HepG2 (cell line): ENCODE results near the gene PCAT7. TPM values are rescaled to one million over a fixed set of nuclear protein-coding genes. Genes with fewer than 3 reads are reported as not detected.

Experiments
- AHR ChIP-seq: IDR thresholded peaks from 2 replicates; pipeline ENCODE4 v1.6.1; 2018; ENCODE audit warnings: missing genetic modification reagents, missing compliant biosample characterization
- ARNTL ChIP-seq: sonication (generic); formaldehyde crosslinking; IDR thresholded peaks from 2 replicates; pipeline ENCODE4 v1.4.0; 2020; ENCODE audit warnings: mild to moderate bottlenecking, missing genetic modification reagents
- ATF7 ChIP-seq, 2 experiments: fragments of 450-650 bp in 1 of 2; sonication (generic) in 1 of 2; formaldehyde crosslinking in 1 of 2; IDR thresholded peaks; 2 replicates each; pipeline versions ENCODE4 v1.4.0 to v1.6.1; 2016 to 2020; ENCODE audit warnings: antibody characterized with exemption in 1 of 2, mild to moderate bottlenecking in 1 of 2, missing genetic modification reagents in 1 of 2
- CAMTA2 ChIP-seq: sonication (generic); formaldehyde crosslinking; IDR thresholded peaks from 2 replicates; pipeline ENCODE4 v1.4.0; 2020; ENCODE audit warnings: mild to moderate bottlenecking, missing genetic modification reagents, borderline replicate concordance
- DNMT3B ChIP-seq: conservative IDR thresholded peaks from 2 replicates; pipeline ENCODE4 v1.6.1; 2016; ENCODE audit warnings: missing biosample characterization, control low read depth
- ESRRA ChIP-seq: sonication (generic); formaldehyde crosslinking; IDR thresholded peaks from 2 replicates; pipeline ENCODE4 v1.5.1; 2020; ENCODE audit warnings: mild to moderate bottlenecking, low read depth, missing genetic modification reagents
- FOSL2 ChIP-seq: sonication (generic); formaldehyde crosslinking; IDR thresholded peaks from 2 replicates; pipeline ENCODE4 v1.4.0; 2020; ENCODE audit warnings: missing genetic modification reagents
- FOXA3 ChIP-seq: IDR thresholded peaks from 2 replicates; pipeline ENCODE4 v1.6.1; 2016; ENCODE audit warnings: missing genetic modification reagents, missing compliant biosample characterization
- FOXC1 ChIP-seq: sonication (generic); formaldehyde crosslinking; IDR thresholded peaks from 2 replicates; pipeline ENCODE4 v1.8.0; 2022; ENCODE audit warnings: mild to moderate bottlenecking, missing genetic modification reagents, borderline replicate concordance
- HHEX ChIP-seq: IDR thresholded peaks from 2 replicates; pipeline ENCODE4 v1.6.1; 2016; ENCODE audit warnings: control low read depth
- KLF11 ChIP-seq: IDR thresholded peaks from 2 replicates; pipeline ENCODE4 v1.6.1; 2016; ENCODE audit warnings: missing compliant biosample characterization
- MIER3 ChIP-seq: IDR thresholded peaks from 2 replicates; pipeline ENCODE4 v1.6.1; 2016; ENCODE audit warnings: missing compliant biosample characterization, borderline replicate concordance
- PHF20 ChIP-seq: sonication (generic); formaldehyde crosslinking; IDR thresholded peaks from 2 replicates; pipeline ENCODE4 v1.5.0; 2020; ENCODE audit warnings: mild to moderate bottlenecking, missing genetic modification reagents
- SP2 ChIP-seq: sonication (generic); formaldehyde crosslinking; IDR thresholded peaks from 2 replicates; pipeline ENCODE4 v1.5.1; 2020; ENCODE audit warnings: mild to moderate bottlenecking, missing genetic modification reagents
- ZBTB21 ChIP-seq: sonication (generic); formaldehyde crosslinking; IDR thresholded peaks from 2 replicates; pipeline ENCODE4 v1.4.0; 2020; ENCODE audit warnings: missing genetic modification reagents
- ZNF124 ChIP-seq: sonication (generic); formaldehyde crosslinking; IDR thresholded peaks from 2 replicates; pipeline ENCODE4 v1.4.0; 2020; ENCODE audit warnings: missing genetic modification reagents
- ZNF232 ChIP-seq: sonication (generic); formaldehyde crosslinking; IDR thresholded peaks from 2 replicates; pipeline ENCODE4 v1.4.0; 2020; ENCODE audit warnings: missing genetic modification reagents, borderline replicate concordance
- polyA plus RNA-seq, 8 experiments: library from polyadenylated mRNA; depleted of rRNA in 3 of 8; stranded (reverse) in 7 of 8; unstranded in 1 of 8; fragments of >200 nt; fragmentation: Illumina TruSeq in 4 of 8; extraction: Trizol in 4 of 8; gene quantifications; 2 replicates each; pipeline versions ENCODE4 v1.2.1 to v1.2.3, GENCODE V29; 2011 to 2016; ENCODE audit warnings: low read depth in 4 of 8, missing spikeins in 1 of 8, mixed read lengths in 1 of 8; ENCODE audit not compliant: insufficient read depth in 1 of 8
- total RNA-seq, 5 experiments: library from RNA; depleted of rRNA; stranded (reverse); fragments of >200 nt; fragmentation: Illumina TruSeq; extraction: Trizol; gene quantifications; 2 replicates each; pipeline ENCODE4 v1.2.3, GENCODE V29; 2016; ENCODE audit warnings: low read depth in 1 of 5
- TF ChIP-seq, protein P1 (sequence below): sonication (generic); formaldehyde crosslinking; IDR thresholded peaks from 2 replicates; pipeline ENCODE4 v1.4.0; 2020; ENCODE audit warnings: mild to moderate bottlenecking, missing genetic modification reagents
- TF ChIP-seq, protein P2 (sequence below): sonication (generic); formaldehyde crosslinking; IDR thresholded peaks from 2 replicates; pipeline ENCODE4 v1.5.0; 2020; ENCODE audit warnings: mild to moderate bottlenecking, missing genetic modification reagents, moderate library complexity

PCAT7 gene
- total and polyA plus RNA-seq, 2 of the 13 experiments (the other 11 are each of a cell fraction or from before 2014, with no cell fraction given) = 2.3 to 3.9 TPM

DNA sequence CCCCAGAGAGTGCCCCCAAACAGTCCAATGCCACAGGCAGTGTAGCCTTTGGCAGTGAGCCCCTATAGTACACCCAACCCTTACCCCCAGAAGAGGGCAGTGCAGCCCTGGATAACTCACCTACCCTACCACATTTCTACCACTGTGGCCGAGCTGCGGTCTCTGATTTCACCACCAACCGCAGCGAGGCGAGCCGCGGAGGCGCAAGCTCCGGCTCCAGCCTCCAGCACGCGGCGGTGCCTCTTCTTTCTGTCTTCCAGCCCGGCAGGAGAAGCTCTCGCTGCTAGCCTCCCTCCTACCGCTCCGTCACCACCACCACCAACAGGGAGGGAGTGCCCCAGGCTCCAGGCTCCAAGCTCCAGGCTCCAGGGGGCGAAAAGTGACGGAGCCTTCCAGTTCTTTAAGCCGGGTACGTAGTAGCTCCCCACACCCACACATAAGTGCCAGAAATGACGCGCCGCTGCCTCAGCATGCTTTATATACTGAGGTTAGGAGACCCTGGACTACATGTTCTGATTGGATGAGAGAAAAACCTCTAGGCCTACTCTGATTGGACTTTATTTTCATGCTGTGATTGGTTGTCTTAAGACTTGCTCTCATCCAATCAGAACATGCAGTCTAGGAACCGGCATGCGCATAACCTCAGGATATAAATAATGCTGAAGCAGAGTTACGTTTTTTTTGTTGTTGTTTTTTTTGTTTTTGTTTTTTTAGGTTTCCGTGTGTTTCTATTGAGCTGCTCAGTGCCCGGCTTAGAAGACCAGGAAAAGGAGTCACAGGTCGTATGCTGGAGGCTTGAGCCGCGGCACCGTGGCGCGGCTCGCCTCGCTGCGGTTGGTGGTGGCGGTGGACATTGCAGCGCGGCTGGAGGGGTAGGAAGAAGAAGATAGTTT is at the start of gene PCAT7 (continued):
- TF ChIP-seq FOXA3 (peak; percentile 30; the same call in 1 of the 2 replicates), ZNF232 (no peak), FOSL2 (CRISPR knock-in tag) (peak; percentile 34), HHEX (CRISPR knock-in tag) (no peak; the same call in 1 of the 2 replicates), CAMTA2 (CRISPR knock-in tag) (peak; percentile 65; the same call in 1 of the 2 replicates), DNMT3B (CRISPR knock-in tag) (no peak; the same call in 1 of the 2 replicates), PHF20 (CRISPR knock-in tag) (0 out of 2 replicates have a peak, but pooled peaks have one; percentile 25), MIER3 (CRISPR knock-in tag) (peak; percentile 62; the same call in 1 of the 2 replicates), ZBTB21 (CRISPR knock-in tag) (peak; percentile 52; the same call in 1 of the 2 replicates), ATF7 (IDR thresholded peaks at IDR 0.05) (no peak), ATF7 (CRISPR knock-in tag; IDR thresholded peaks at IDR 0.05) (0 out of 2 replicates have a peak, but pooled peaks have one; percentile 48), ARNTL (CRISPR knock-in tag) (0 out of 2 replicates have a peak, but pooled peaks have one; percentile 34), ZNF124 (CRISPR knock-in tag) (0 out of 2 replicates have a peak, but pooled peaks have one; percentile 22), AHR (CRISPR knock-in tag) (no peak), SP2 (CRISPR knock-in tag) (peak; percentile 19; the same call in 1 of the 2 replicates), FOXC1 (CRISPR knock-in tag) (0 out of 2 replicates have a peak, but pooled peaks have one; percentile 47), KLF11 (CRISPR knock-in tag) (peak; percentile 57; the same call in 1 of the 2 replicates), ESRRA (CRISPR knock-in tag) (0 out of 2 replicates have a peak, but pooled peaks have one; percentile 35)
- TF ChIP-seq, protein P1, sequence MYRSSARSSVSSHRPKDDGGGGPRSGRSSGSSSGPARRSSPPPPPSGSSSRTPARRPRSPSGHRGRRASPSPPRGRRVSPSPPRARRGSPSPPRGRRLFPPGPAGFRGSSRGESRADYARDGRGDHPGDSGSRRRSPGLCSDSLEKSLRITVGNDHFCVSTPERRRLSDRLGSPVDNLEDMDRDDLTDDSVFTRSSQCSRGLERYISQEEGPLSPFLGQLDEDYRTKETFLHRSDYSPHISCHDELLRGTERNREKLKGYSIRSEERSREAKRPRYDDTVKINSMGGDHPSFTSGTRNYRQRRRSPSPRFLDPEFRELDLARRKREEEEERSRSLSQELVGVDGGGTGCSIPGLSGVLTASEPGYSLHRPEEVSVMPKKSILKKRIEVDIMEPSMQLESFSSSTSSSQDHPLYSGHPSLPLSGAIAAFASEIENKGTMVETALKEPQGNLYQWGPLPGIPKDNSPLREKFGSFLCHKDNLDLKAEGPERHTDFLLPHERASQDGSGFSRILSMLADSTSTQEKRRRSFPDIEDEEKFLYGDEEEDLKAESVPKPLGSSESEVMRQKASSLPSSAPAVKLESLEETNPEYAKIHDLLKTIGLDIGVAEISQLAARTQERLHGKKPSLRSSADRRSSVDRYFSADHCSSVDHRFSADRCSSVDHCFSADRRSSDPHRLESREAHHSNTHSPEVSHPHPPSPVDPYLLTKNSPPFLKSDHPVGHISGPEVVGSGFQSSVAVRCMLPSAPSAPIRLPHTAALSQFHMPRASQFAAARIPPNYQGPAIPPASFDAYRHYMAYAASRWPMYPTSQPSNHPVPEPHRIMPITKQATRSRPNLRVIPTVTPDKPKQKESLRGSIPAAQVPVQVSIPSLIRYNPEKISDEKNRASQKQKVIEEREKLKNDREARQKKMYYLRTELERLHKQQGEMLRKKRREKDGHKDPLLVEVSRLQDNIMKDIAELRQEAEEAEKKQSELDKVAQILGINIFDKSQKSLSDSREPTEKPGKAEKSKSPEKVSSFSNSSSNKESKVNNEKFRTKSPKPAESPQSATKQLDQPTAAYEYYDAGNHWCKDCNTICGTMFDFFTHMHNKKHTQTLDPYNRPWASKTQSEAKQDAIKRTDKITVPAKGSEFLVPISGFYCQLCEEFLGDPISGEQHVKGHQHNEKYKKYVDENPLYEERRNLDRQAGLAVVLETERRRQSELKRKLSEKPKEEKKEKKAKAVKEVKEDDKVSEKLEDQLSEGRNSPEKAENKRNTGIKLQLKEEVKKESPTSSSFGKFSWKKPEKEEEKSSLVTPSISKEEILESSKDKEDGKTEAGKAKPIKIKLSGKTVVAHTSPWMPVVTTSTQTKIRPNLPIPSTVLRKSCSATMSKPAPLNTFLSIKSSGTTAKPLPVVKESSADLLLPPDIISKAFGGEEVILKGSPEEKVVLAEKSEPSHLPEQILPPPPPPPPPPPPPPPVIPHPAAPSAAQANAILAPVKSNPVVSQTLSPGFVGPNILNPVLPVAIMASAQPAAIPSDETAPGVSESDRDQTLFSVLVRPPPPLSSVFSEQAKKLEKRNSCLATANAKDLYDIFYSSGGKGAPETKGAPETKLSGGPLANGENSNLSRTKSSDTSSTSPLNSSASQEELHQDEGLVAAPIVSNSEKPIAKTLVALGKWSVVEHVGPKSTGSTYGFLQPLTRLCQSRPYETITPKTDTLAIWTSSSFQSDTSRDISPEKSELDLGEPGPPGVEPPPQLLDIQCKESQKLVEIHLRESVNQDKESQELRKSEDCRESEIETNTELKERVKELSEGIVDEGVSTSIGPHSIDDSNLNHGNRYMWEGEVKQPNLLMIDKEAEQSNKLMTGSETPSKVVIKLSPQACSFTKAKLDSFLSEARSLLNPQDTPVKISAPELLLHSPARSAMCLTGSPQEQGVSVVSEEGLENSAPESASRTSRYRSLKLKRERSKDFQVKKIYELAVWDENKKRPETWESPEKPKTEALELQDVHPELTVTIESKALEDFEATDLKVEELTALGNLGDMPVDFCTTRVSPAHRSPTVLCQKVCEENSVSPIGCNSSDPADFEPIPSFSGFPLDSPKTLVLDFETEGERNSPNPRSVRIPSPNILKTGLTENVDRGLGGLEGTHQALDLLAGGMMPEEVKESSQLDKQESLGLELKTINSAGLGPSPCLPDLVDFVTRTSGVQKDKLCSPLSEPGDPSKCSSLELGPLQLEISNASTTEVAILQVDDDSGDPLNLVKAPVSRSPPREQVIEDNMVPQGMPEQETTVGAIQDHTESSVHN (CRISPR knock-in tag) = 0 out of 2 replicates have a peak, but pooled peaks have one; percentile 49
- TF ChIP-seq, protein P2, sequence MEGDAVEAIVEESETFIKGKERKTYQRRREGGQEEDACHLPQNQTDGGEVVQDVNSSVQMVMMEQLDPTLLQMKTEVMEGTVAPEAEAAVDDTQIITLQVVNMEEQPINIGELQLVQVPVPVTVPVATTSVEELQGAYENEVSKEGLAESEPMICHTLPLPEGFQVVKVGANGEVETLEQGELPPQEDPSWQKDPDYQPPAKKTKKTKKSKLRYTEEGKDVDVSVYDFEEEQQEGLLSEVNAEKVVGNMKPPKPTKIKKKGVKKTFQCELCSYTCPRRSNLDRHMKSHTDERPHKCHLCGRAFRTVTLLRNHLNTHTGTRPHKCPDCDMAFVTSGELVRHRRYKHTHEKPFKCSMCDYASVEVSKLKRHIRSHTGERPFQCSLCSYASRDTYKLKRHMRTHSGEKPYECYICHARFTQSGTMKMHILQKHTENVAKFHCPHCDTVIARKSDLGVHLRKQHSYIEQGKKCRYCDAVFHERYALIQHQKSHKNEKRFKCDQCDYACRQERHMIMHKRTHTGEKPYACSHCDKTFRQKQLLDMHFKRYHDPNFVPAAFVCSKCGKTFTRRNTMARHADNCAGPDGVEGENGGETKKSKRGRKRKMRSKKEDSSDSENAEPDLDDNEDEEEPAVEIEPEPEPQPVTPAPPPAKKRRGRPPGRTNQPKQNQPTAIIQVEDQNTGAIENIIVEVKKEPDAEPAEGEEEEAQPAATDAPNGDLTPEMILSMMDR (CRISPR knock-in tag) = peak; percentile 93
